GM12878 (cell line): ENCODE results near the gene C19orf67. TPM values are rescaled to one million over a fixed set of nuclear protein-coding genes. Genes with fewer than 3 reads are reported as not detected.

ENCODE experiments used
- ATAC-seq: fragments of 200-7000 bp; cut with Tn5 transposase; 3 replicates; pipeline ENCODE4 v1.9.1; 2020; ENCODE audit warnings: mild to moderate bottlenecking, moderate library complexity
- BruUV-seq: library from RNA; stranded (reverse); fragments of 400-500 nt; replicated peaks from 2 replicates; lab custom pipeline; 2021; lab: Mats Ljungman, UMichigan
- CTCF ChIA-PET: fragments of 300-600 bp; sonication (Branson Sonifier 250); formaldehyde crosslinking; extraction: SDS; loops from one replicate; lab custom pipeline; 2021; ENCODE audit warnings: inconsistent platforms; lab: Yijun Ruan, JAX
- POLR2A ChIA-PET: fragments of 350-600 bp; formaldehyde crosslinking; extraction: SDS; loops from one replicate; lab custom pipeline; 2021; ENCODE audit warnings: inconsistent platforms; lab: Charles Lee
- RAD21 ChIA-PET: fragments of 300-600 bp; sonication (Branson Sonifier 250); formaldehyde crosslinking; loops from one replicate; lab custom pipeline; 2023; ENCODE audit warnings: antibody characterized with exemption; ENCODE audit not compliant: unreplicated experiment; lab: Charles Lee
- SMC1A ChIA-PET: fragments of 300-600 bp; sonication (Branson Sonifier 250); formaldehyde crosslinking; loops from one replicate; lab custom pipeline; 2023; ENCODE audit not compliant: unreplicated experiment, uncharacterized antibody; lab: Charles Lee
- DNase-seq: peaks from one replicate; pipeline ENCODE4 v3.0.0-alpha.2; 2011; ENCODE audit warnings: low read depth, low spot score
- FAIRE-seq: peaks from 3 replicates; lab custom pipeline; 2011; peaks lifted over from hg19 to GRCh38; lab: Jason Lieb, UNC
- H2AFZ ChIP-seq: 2 replicates; pipeline ENCODE4 v1.6.0; 2011; ENCODE audit warnings: low read depth, low read length, control low read depth; ENCODE audit not compliant: control insufficient read depth
- H3K27ac ChIP-seq: 2 replicates; pipeline ENCODE4 v1.5.1; 2011; ENCODE audit warnings: control low read depth; ENCODE audit not compliant: control insufficient read depth, insufficient read depth
- H3K27me3 ChIP-seq, 2 experiments: replicated peaks in 1 of 2; 2 replicates each; pipeline versions ENCODE4 v1.6.0 to v1.6.1; 2011; ENCODE audit warnings: low read length in 1 of 2; ENCODE audit not compliant: control insufficient read depth in 2 of 2, insufficient read depth in 2 of 2
- H3K36me3 ChIP-seq, 2 experiments: 2 replicates each; pipeline ENCODE4 v1.5.1; 2011; ENCODE audit warnings: low read length in 1 of 2; ENCODE audit not compliant: control insufficient read depth in 2 of 2, insufficient read depth in 2 of 2
- H3K4me1 ChIP-seq: 2 replicates; pipeline ENCODE4 v1.6.1; 2011; ENCODE audit warnings: mild to moderate bottlenecking, low read length, moderate library complexity, mixed read lengths; ENCODE audit not compliant: control insufficient read depth, insufficient read depth
- H3K4me2 ChIP-seq: 2 replicates; pipeline ENCODE4 v1.6.0; 2011; ENCODE audit warnings: control low read depth; ENCODE audit not compliant: control insufficient read depth, insufficient read depth
- H3K4me3 ChIP-seq: fragments of 200-600 bp; sonication (generic); 2 replicates; pipeline ENCODE4 v1.5.1; 2016
- H3K79me2 ChIP-seq: 2 replicates; pipeline ENCODE4 v1.6.0; 2011; ENCODE audit warnings: low read length; ENCODE audit not compliant: control insufficient read depth, insufficient read depth
- H3K9ac ChIP-seq: 2 replicates; pipeline ENCODE4 v1.8.0; 2011; ENCODE audit warnings: low read length, control low read depth, mixed read lengths; ENCODE audit not compliant: control insufficient read depth, insufficient read depth
- H3K9me3 ChIP-seq: replicated peaks from 3 replicates; pipeline ENCODE4 v1.5.1; 2011; ENCODE audit warnings: mild to moderate bottlenecking, low read length; ENCODE audit not compliant: control insufficient read depth, insufficient read depth
- H4K20me1 ChIP-seq: 2 replicates; pipeline ENCODE4 v1.6.0; 2011; ENCODE audit not compliant: control insufficient read depth, insufficient read depth
- NKRF ChIP-seq: fragments of 450-650 bp; conservative IDR thresholded peaks from 2 replicates; pipeline ENCODE4 v1.6.1; 2017; ENCODE audit warnings: mild to moderate bottlenecking, moderate library complexity
- PBX3 ChIP-seq: IDR thresholded peaks from 2 replicates; pipeline ENCODE4 v1.6.1; 2011; ENCODE audit warnings: mild to moderate bottlenecking, low read depth, low read length, moderate library complexity; ENCODE audit not compliant: insufficient replicate concordance
- SUZ12 ChIP-seq: fragments of 200-600 bp; sonication (generic); IDR thresholded peaks from one replicate; pipeline ENCODE4 v1.6.1; 2018; ENCODE audit warnings: antibody characterized with exemption, mild to moderate bottlenecking; ENCODE audit not compliant: unreplicated experiment
- ZBTB33 ChIP-seq: fragments of 450-650 bp; IDR thresholded peaks from 2 replicates; pipeline ENCODE4 v1.6.1; 2017; ENCODE audit warnings: mild to moderate bottlenecking
- WGBS: methylation state at CpG from one replicate; pipeline ENCODE4 v1.1.6; 2016; ENCODE audit warnings: low lambda C conversion rate; ENCODE audit not compliant: insufficient replicate concordance, insufficient coverage; ENCODE audit errors: missing lambda C conversion rate; 5-methylcytosine and 5-hydroxymethylcytosine counted together
- in situ Hi-C: fragments of 300-500 bp; cut with MboI; formaldehyde crosslinking; loops from 9 replicates; pipeline ENCODE4 v1.14.3; 2018; ENCODE audit warnings: mixed read lengths
- intact Hi-C: fragments of 100-400 bp; cut with micrococcal nuclease; formaldehyde crosslinking; loops from one replicate; pipeline ENCODE4 v1.14.2; 2022; ENCODE audit not compliant: unreplicated experiment
- polyA plus RNA-seq, 11 experiments: library from polyadenylated mRNA; depleted of rRNA in 4 of 11; unstranded in 6 of 11; stranded (reverse) in 5 of 11; fragments of >200 nt; fragmentation: Nextera tagmentation in 4 of 11; fragmentation: Illumina TruSeq in 1 of 11; extraction: Ambion mirVana in 4 of 11; extraction: Trizol in 1 of 11; gene quantifications; 1 replicate in 1 of 11; 2 replicates in 10 of 11; pipeline versions ENCODE4 v1.2.1 to v1.2.3, GENCODE V29; 2011 to 2016; ENCODE audit warnings: inconsistent platforms in 2 of 11, missing spikeins in 2 of 11, low read depth in 1 of 11
- total RNA-seq, 4 experiments: library from RNA; depleted of rRNA in 3 of 4; stranded (reverse); fragments of >200 nt in 3 of 4; fragmentation: Illumina TruSeq in 1 of 4; extraction: Trizol in 1 of 4; gene quantifications; 2 replicates each; pipeline versions ENCODE4 v1.2.1 to v1.2.3, GENCODE V29; 2013 to 2021

The C19orf67 gene
- total and polyA plus RNA-seq, 10 of the 15 experiments (the other 5 are each of a cell fraction or from before 2014, with no cell fraction given): 0.14 TPM; not detected in 9

- ChIA-PET POLR2A (interaction anchor here (1.0 kb wide), 1 partner anchor 21 kb away, joined by 4 read pairs; no protein-coding TSS in a partner anchor), RAD21 (interaction anchor here (1.2 kb wide), 2 partner anchors 8 to 160 kb away, joined by 3 to 5 read pairs; partner anchors contain the start of gene IL27RA), SMC1A (interaction anchor here (1.9 kb wide), 1 partner anchor 136 kb away, joined by 5 read pairs; no protein-coding TSS in a partner anchor), CTCF (interaction anchor here (1.2 to 1.8 kb wide), 2 partner anchors 14 to 136 kb away, joined by 4 to 5 read pairs; no protein-coding TSS in a partner anchor)
- TF ChIP-seq ZBTB33: no peak
- no peak for TF ChIP-seq PBX3
- TF ChIP-seq NKRF: no peak
- no peak for TF ChIP-seq SUZ12
- DNase-seq (no peak), ATAC-seq (no peak), FAIRE-seq (no peak)
- no TSS peak for BruUV-seq
- Histone ChIP-seq H3K79me2 (no peaks in the 10 kb centered on the region), H3K27ac (no peak overlapping the region), H3K4me1 (peaks cover 15% of the 10 kb centered on the region), H3K9ac (no peak overlapping the region), H3K9me3 (no peaks in the 10 kb centered on the region), H3K4me3 (no peak overlapping the region), H3K36me3 (peaks cover 6 to 10% of the 10 kb centered on the region in 2 experiments), H3K4me2 (no peak overlapping the region), H2AFZ (no peak overlapping the region), H4K20me1 (no peaks in the 10 kb centered on the region), H3K27me3 (no peaks in the 10 kb centered on the region)
- intact Hi-C loops: loop anchor here (10.0 kb wide), 1 partner anchor 54 kb away; no protein-coding TSS in a partner anchor
- in situ Hi-C loops: no loop called here
- WGBS: 99% methylated on average over 7 of the region's 7 CpGs
Observed at GRCh38 chr19:14039181-14039580, 46.4 kb downstream of the C19orf67 start.
